Lower leg skin (tissue), 4 donors: ENCODE measurements around the gene VAT1L. TPM values are rescaled to one million over a fixed set of nuclear protein-coding genes. Genes with fewer than 3 reads are reported as not detected.

ENCODE experiments used
- DNase-seq, 2 donors: peaks; one replicate each; pipeline ENCODE4 v3.0.0-alpha.2; 2019; ENCODE audit warnings: low spot score in 2 of 2
- H3K4me3 ChIP-seq: fragments of 200-600 bp; sonication (generic); 2 replicates; pipeline ENCODE4 v1.5.1; 2017; ENCODE audit warnings: mild to moderate bottlenecking, low read depth; ENCODE audit not compliant: poor library complexity, severe bottlenecking
- POLR2A ChIP-seq, 2 donors: fragments of 450-650 bp; IDR thresholded peaks; one replicate each; pipeline ENCODE4 v1.6.1; 2016 to 2017; ENCODE audit warnings: antibody characterized with exemption in 2 of 2, mild to moderate bottlenecking in 1 of 2, moderate library complexity in 1 of 2
- WGBS, 2 donors: methylation state at CpG; one replicate each; pipeline ENCODE4 v1.1.5; 2018; 5-methylcytosine and 5-hydroxymethylcytosine counted together
- intact Hi-C: fragments of 100-400 bp; cut with DNase I; formaldehyde crosslinking; loops from one replicate; pipeline ENCODE4 v1.15.0; 2023; ENCODE audit warnings: low total_unique reads
- total RNA-seq, 4 donors: library from RNA; depleted of rRNA; stranded (reverse); fragments of >200 nt; gene quantifications; one replicate each; pipeline ENCODE4 v1.1.0, GENCODE V29; 2016
- TF ChIP-seq, protein P1 (sequence below), 3 donors: fragments of 450-650 bp; IDR thresholded peaks; one replicate each; pipeline ENCODE4 v1.5.1; 2016; ENCODE audit warnings: antibody characterized with exemption in 3 of 3, mild to moderate bottlenecking in 3 of 3, moderate library complexity in 2 of 3

Gene VAT1L
- total RNA-seq, 4 donors from 2014 or later = 0.10 to 0.36 TPM; not detected in 2

GRCh38 chr16:77919761-77920415, 131.5 kb downstream of the VAT1L start:
- WGBS, 2 donors = 76 to 82% methylated on average over 8 of the region's 8 CpGs
- no peak for DNase-seq
- TF ChIP-seq POLR2A (IDR thresholded peaks at IDR 0.05) = no peak
- TF ChIP-seq, protein P1, sequence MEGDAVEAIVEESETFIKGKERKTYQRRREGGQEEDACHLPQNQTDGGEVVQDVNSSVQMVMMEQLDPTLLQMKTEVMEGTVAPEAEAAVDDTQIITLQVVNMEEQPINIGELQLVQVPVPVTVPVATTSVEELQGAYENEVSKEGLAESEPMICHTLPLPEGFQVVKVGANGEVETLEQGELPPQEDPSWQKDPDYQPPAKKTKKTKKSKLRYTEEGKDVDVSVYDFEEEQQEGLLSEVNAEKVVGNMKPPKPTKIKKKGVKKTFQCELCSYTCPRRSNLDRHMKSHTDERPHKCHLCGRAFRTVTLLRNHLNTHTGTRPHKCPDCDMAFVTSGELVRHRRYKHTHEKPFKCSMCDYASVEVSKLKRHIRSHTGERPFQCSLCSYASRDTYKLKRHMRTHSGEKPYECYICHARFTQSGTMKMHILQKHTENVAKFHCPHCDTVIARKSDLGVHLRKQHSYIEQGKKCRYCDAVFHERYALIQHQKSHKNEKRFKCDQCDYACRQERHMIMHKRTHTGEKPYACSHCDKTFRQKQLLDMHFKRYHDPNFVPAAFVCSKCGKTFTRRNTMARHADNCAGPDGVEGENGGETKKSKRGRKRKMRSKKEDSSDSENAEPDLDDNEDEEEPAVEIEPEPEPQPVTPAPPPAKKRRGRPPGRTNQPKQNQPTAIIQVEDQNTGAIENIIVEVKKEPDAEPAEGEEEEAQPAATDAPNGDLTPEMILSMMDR (IDR thresholded peaks at IDR 0.05) = no peak

GRCh38 chr16:77920984-77921383, 132.6 kb downstream of the VAT1L start:
- WGBS, 2 donors = 72 to 84% methylated on average over 4 of the region's 4 CpGs
- TF ChIP-seq, protein P1 (IDR thresholded peaks at IDR 0.05) = no peak
- no peak for TF ChIP-seq POLR2A (IDR thresholded peaks at IDR 0.05)
- intact Hi-C loops = no loop called here
- DNase-seq = peak in 1 of 2 donors; percentile 10
- H3K4me3 ChIP-seq = no peak overlapping the region

More at GRCh38 chr16:77919761-77920415, 131.5 kb downstream of the VAT1L start:
- no peak overlapping the region for H3K4me3 ChIP-seq
- intact Hi-C loops = no loop called here

- intact Hi-C loops = no loop called here
- TF ChIP-seq POLR2A (IDR thresholded peaks at IDR 0.05) = no peak
- TF ChIP-seq, protein P1 (IDR thresholded peaks at IDR 0.05) = no peak
- no peak overlapping the region for H3K4me3 ChIP-seq
- 52 to 65% methylated on average over 6 of the region's 6 CpGs for WGBS, 2 donors
- DNase-seq = peak in 1 of 2 donors; percentile 14
These were observed 133.9 kb downstream of the VAT1L start for GRCh38 chr16:77922228-77922754.

DNA sequence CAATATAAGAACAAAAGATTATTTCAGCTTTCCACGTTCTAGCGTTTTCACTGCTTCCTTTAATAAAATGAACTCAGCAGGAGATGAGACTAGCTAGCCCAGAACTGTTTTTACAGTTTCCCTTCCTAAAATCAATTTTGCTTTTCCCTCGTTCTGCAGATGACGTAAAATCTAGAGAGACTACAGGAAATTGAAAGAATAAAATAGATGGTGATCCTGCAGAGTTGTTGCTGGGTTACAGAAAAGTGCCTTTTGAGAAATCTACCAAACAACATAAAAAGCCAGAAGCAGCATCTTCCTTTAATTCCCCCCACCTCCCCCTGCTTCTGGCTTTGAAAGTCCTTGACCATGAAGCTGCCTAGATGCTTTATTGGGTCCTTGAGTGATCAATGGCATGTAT, 137.2 kb downstream of the VAT1L start:
- TF ChIP-seq, protein P1 (IDR thresholded peaks at IDR 0.05) = no peak
- TF ChIP-seq POLR2A (IDR thresholded peaks at IDR 0.05) = no peak
- DNase-seq = no peak
- H3K4me3 ChIP-seq = no peak overlapping the region
- intact Hi-C loops = no loop called here
- WGBS, 2 donors = 63 to 73% methylated on average over 4 of the region's 4 CpGs

DNA sequence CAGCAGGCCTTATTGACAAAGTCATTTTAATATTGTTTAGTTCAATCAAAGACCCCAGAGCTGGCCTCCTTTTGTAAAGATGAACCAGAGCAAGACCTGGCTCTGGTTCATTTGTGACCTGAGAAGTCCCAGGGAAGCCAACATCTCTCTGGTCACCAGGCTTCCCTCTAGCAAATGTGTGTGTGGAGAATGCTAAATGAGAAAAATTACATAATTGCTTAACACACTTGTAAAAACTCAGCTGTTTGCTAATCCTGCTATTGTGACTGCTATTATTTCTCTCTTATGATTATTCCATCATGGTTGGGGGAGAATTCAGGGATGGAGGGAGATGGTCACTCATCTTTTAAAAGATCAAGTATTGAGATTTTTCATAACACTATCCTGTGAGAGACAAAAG, 139.7 kb downstream of the VAT1L start:
- no peak for DNase-seq
- intact Hi-C loops = no loop called here
- H3K4me3 ChIP-seq = no peak overlapping the region
- TF ChIP-seq, protein P1 (IDR thresholded peaks at IDR 0.05) = no peak
- no peak for TF ChIP-seq POLR2A (IDR thresholded peaks at IDR 0.05)

- DNase-seq = no peak
- TF ChIP-seq, protein P1 (IDR thresholded peaks at IDR 0.05) = no peak
- no peak for TF ChIP-seq POLR2A (IDR thresholded peaks at IDR 0.05)
- H3K4me3 ChIP-seq = no peak overlapping the region
- intact Hi-C loops = no loop called here
- WGBS, 2 donors = 91 to 96% methylated on average over 8 of the region's 8 CpGs
These were observed 140.6 kb downstream of the VAT1L start for GRCh38 chr16:77929004-77929403.
